HG02840 (cell line): Measurements from ENCODE around the gene BCKDHB.
"Not testable (repeated sequence)": the region's sequence is repeated elsewhere in the genome, so short reads cannot be mapped to it uniquely, and the experiment has no call there.

Experiments used
- ATAC-seq: cut with Tn5 transposase; IDR thresholded peaks from one replicate; pipeline ENCODE4 v1.9.1; 2021; ENCODE audit warnings: mild to moderate bottlenecking, moderate library complexity, moderate number of reproducible peaks; ENCODE audit not compliant: unreplicated experiment, low FRiP score

The BCKDHB gene

DNA sequence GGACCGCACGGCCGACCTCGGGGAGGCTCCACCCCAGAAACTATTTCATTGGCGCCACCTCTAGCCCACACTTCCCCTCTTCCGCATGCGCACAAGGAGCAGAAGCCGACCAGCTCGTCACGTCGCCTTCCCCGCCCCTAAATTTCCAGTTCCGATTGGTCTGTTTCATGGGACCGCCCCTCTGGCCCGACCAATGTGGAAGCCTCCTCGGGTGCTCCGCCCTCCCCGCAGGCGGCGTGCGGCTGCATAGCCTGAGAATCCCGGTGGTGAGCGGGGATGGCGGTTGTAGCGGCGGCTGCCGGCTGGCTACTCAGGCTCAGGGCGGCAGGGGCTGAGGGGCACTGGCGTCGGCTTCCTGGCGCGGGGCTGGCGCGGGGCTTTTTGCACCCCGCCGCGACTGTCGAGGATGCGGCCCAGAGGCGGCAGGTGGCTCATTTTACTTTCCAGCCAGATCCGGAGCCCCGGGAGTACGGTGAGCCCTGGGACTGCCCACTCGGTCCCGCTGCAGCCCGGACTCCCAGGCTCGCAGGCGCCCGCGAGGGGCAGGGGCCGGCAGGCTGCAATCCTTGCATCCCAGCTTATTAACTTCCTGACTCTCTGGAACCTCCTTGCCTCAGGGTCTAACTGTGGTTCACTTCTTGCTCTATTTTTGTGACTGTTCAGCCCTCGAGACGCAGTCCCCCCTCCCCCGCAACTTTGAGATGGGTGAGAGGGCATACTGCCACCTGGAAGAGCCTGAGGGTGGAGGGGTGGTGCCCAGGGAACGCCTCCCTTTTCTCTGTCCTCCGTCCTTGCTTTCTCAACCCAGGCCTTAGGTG lies at the start of gene BCKDHB:
TSS of gene BCKDHB (plus strand) at position 254 of the 818 bp plus-strand sequence. CDS start at position 277, 23 bp downstream.
- peak; percentile 100 for ATAC-seq

- no peak for ATAC-seq
Observed at GRCh38 chr6:80060774-80061173, 45.7 kb upstream of the BCKDHB start.

- not testable (repeated sequence) for ATAC-seq
Observed at GRCh38 chr6:80068146-80068545, 38.3 kb upstream of the BCKDHB start.

GRCh38 chr6:80070431-80070830 lies 36.0 kb upstream of the BCKDHB start:
- not testable (repeated sequence) for ATAC-seq

GRCh38 chr6:80077067-80077466 lies 29.4 kb upstream of the BCKDHB start:
- no peak for ATAC-seq

DNA sequence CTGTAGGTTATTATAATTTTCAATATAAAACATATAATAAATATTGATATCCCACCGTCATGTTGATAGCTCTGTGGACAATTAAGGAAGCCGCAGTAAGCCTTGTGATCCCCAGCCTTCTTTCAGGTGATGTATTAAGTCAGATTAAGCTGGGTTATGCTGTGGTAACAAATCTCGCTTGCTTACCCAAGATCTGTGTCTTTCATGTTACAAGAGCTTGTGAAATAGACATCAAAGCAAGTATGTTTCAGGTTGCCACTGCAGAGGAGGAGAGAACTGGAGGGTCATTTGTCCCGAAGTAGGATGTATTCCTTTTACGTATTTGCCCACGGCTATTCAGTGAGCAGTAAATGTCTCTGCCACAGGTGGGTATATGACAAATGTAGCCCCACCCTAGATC lies 17.8 kb upstream of the BCKDHB start:
- no peak for ATAC-seq

DNA sequence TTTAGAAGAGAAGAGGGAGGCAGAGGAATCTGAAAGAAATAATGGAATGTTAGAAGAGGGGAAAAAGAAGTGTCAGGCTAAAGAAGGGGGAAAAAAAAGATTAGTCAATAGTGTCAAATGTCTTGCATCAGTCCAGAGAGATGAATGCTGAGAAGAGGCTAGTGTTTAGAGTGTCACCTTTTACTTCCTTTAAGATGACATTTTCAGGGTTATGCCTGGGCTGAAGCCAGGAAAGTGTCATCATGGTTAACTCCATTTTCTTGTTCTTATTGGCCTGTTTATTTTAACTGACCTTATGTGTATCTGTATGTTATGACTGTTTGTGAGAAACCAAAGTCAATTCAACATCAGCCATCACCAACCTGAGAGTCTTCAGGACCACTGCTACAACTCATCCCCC lies 15.0 kb upstream of the BCKDHB start:
- ATAC-seq, result no peak

- ATAC-seq, result no peak
Observed at GRCh38 chr6:80094017-80094416, 12.5 kb upstream of the BCKDHB start.

- ATAC-seq, result no peak
Observed at GRCh38 chr6:80095600-80095999, 10.9 kb upstream of the BCKDHB start.

DNA sequence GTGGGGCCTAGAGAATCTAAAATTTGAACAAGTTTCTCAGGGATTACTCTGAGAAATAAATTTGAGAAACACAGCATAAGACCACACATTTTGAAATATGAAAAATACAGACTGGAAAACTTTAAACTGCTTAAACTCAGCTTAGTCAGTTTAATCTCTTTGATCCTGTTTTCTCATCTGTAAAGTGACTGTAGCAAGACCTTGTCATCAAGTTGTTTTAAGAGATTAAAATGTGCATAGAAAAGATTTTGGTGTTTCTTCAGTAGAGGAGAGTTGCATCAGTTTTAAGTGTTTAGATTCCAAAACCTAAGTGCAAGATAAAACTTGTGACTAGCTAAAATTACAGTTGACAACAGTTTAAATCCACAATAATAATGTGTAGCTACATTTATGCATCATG lies 8.1 kb upstream of the BCKDHB start:
- ATAC-seq, result no peak

GRCh38 chr6:80104520-80104919 lies 2.0 kb upstream of the BCKDHB start:
- ATAC-seq, result no peak

DNA sequence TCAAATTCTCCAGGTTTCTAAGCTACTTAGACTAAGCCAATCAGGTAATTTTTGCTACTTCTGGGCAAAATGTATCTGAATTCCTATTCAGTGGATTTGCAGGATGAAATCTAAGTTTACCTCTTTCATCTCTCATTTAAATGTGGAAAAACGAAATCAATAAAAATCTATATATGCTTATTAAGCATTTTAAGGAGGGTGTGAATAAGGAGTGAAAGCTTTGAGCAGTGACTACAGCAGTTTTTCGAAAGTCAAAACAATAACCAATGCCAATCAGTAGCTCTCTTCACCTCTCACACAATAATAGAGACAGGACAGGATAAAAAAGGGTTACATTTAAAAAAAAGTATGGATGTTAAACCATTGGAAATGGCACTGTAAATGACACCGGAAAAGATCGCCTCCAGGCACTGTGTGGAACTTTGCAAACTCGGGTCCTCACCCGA lies 476 bp upstream of the BCKDHB start:
- peak; percentile 13 for ATAC-seq

DNA sequence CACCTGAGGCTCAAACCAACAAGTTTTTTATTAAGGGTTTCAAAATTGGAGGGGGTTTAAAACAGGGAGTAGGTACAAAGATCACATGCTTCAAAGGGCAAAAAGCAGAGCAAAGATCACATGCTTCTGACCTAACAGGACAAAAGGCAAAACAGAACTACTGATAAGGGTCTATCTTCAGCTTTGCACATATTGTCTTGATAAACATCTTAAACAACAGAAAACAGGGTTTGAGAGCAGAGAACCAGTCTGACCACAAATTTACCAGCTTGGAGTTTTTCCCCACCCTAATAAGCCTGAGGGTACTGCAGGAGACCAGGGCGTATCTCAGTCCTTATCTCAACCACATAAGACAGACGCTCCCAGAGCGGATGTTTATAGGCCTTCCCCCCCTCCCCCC lies 16.1 kb downstream of the BCKDHB start:
- ATAC-seq, result not testable (repeated sequence)

GRCh38 chr6:80126657-80127345 lies 20.3 kb downstream of the BCKDHB start:
- ATAC-seq, result no peak

- no peak for ATAC-seq
Observed at GRCh38 chr6:80129485-80129884, 23.0 kb downstream of the BCKDHB start.

DNA sequence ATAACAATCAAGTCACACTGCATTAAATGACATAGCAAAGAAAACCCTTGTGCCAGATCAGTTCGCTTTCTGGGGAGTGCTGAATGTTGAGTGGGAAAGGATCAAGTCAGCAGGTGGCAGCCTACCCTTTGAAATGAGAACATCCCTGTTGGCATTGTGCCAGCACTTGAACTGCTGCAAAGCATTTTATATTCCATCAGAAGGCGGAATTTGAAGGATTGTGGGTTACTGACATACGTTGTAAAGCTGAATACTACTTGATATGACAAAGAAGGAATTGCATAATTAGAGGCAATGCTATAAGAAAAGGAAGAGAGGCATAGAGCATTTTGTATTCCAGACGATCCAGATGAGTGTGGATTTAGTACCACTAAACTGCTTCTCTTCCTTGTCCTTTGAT lies 26.5 kb downstream of the BCKDHB start:
- ATAC-seq, result no peak

- ATAC-seq, result no peak
Observed at GRCh38 chr6:80134065-80134464, 27.6 kb downstream of the BCKDHB start.

- no peak for ATAC-seq
Observed at GRCh38 chr6:80142586-80142985, 36.1 kb downstream of the BCKDHB start.

DNA sequence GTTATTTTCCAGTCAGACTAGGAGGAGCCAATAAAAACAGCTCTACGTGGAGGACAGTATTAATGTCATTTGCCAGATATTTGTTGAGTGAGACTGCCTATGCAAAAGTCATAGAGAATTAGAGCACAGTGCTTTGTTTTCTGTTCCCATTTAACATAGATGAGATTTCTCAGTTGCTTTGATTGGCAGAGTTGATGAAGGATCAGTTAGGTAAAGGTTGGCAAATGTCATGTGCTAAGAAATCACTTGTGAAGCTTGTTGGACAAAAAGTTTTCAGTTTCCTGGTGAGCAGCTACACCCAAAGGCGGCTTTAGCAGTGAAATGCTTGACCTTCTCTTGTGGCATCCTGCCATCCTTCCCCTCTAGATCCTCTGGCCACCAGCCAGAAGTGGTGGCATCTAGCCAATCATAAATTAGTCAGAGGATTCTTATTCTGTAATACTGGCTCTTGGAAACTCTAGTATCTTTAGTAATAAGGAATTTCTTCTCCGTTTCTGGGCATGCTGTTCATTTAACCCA lies 37.0 kb downstream of the BCKDHB start:
- ATAC-seq, result no peak

DNA sequence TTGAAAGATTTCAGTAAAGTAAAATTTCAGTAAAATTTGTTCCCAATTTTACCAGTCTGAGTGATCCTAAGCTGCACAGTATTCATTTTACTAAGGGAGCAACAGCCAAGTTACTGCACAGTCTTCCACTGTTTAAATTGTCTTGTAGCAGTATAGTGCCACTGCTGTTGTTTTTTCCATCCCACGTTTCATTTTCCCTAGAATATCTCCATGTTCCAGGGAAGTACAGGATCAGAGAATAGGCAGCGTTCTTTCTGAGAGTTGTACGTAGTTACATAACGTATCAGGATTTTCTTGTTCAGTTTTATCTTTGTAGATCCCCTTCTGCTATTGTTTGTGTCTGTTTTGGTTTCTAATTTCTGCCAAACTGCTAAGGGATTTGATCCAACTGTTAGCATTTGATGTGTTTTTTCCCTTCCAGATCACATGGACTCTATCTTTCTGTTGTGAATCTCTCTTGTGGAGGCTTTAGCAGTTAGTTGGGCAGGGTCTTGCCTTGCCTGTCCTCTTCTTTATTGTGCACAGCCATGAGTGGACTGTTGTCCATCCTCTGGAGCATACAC lies 38.4 kb downstream of the BCKDHB start:
- ATAC-seq, result no peak

DNA sequence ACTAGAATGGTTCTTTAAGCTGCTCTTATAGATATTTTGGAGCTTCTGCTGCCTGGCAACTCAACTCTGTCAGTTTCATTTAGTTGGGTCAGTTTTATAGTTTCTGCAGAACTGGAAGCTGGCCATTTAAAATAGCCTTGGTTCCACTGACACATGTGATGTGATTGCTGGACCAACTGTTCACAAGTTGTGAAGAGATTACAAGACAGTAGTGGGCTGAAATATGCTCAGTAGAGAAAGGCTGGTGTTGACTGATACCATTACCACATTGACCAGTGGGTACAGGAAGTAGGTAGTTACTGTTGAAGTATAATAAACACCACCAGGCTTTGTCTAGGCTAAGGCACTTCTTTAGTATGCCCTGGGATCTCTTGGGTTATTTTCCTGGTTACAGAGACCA lies 39.0 kb downstream of the BCKDHB start:
- ATAC-seq, result no peak
